Memory B cell (primary cell): Measurements from ENCODE around the gene MTLN.

Experiments
- ATAC-seq: fragments of 150-1000 bp; cut with Tn5 transposase; 2 replicates; pipeline ENCODE4 v1.10.0; 2021; ENCODE audit warnings: low read depth, mild to moderate bottlenecking, moderate library complexity
- DNase-seq, 2 donors: peaks; one replicate each; pipeline ENCODE4 v3.0.0; 2022; ENCODE audit warnings: low spot score in 2 of 2
- H3K27ac Mint-ChIP-seq: one replicate; pipeline ENCODE4 v1.8.0; 2022; ENCODE audit warnings: mild to moderate bottlenecking, moderate library complexity, mixed read lengths
- H3K27me3 Mint-ChIP-seq: one replicate; pipeline ENCODE4 v1.8.0; 2022; ENCODE audit warnings: mixed read lengths
- H3K36me3 Mint-ChIP-seq: one replicate; pipeline ENCODE4 v1.8.0; 2022; ENCODE audit warnings: mild to moderate bottlenecking, mixed read lengths
- H3K4me1 Mint-ChIP-seq: one replicate; pipeline ENCODE4 v1.8.0; 2022; ENCODE audit warnings: mixed read lengths
- H3K4me3 Mint-ChIP-seq: one replicate; pipeline ENCODE4 v1.8.0; 2022; ENCODE audit warnings: mild to moderate bottlenecking, moderate library complexity, mixed read lengths
- H3K9me3 Mint-ChIP-seq: one replicate; pipeline ENCODE4 v1.8.0; 2022; ENCODE audit warnings: mixed read lengths

MTLN gene

DNA sequence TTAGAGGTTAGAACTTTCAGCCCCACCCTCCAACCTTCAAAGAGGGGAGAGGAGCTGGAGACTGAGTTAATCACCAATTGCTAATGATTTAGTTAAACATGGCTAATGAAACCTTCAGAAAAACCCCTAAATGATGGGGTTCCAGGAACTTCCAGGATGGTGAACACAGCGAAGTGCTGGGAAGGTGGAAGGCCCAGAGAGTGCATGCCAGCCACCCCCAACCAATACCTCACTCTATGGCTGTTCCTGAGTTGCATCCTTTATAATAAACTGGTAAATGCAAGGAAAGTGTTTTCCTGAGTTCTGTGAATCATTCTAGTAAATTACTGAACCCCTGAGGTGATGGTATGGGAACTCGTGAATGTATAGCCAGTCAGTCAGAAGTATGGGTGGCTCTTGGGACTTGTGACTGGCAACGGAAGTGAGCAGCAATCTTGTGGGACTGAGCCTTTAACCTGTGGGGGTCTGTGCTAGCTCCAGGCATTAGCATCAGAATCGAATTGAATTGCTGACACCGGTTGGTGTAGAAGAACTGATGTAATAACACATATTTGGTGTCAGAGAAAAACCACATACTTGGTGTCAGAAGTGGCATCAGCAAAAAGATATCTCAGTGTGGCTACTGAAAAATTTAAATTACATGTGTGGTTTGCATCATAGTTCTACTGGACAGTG is 44.9 kb downstream of the MTLN start:
- no peak overlapping the region for H3K4me3 Mint-ChIP-seq
- DNase-seq (no peak), ATAC-seq (no peak)
- peaks cover 7% of the 10 kb centered on the region for H3K9me3 Mint-ChIP-seq
- H3K27me3 Mint-ChIP-seq: peaks cover 1% of the 10 kb centered on the region
- H3K36me3 Mint-ChIP-seq: peaks cover 10% of the 10 kb centered on the region
- H3K27ac Mint-ChIP-seq: no peak overlapping the region
- H3K4me1 Mint-ChIP-seq: peaks cover 5% of the 10 kb centered on the region

DNA sequence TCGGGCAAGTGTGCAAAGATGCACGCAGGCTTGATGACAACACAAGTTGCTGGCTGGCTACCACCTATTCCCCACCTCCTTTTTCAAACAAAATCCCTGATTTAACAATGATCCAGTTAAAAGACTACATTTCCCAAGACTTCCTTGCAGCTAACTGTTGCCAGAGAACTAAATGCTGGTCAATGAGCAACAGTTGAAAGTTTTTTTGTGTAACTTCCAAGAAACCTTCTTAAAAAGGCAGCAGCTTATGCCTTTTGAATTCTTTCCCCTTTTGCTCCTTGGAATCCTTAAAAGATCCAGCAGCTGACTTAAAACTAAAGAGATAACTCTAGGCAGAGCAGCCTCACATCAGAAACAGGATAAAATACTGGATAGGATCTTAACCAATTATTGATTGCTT is 46.1 kb downstream of the MTLN start:
- ATAC-seq: no peak
- Mint-ChIP-seq H3K27ac (no peak overlapping the region), H3K4me1 (peaks cover 5% of the 10 kb centered on the region), H3K9me3 (peaks cover 7% of the 10 kb centered on the region), H3K4me3 (no peak overlapping the region), H3K36me3 (peaks cover 12% of the 10 kb centered on the region), H3K27me3 (peaks cover 2% of the 10 kb centered on the region)
- no peak for DNase-seq
